Lung microvascular endothelial cell (primary cell): ENCODE data around the gene RIC8A. TPM values are rescaled to one million over a fixed set of nuclear protein-coding genes. Genes with fewer than 3 reads are reported as not detected.
"Not testable (repeated sequence)": the region's sequence is repeated elsewhere in the genome, so short reads cannot be mapped to it uniquely, and the experiment has no call there.

ENCODE experiments used
- DNase-seq, 2 donors: peaks; one replicate each; pipeline versions ENCODE4 v3.0.0 to v3.0.0-alpha.2; 2010; ENCODE audit warnings: low read depth in 2 of 2
- total RNA-seq: library from RNA; depleted of rRNA; stranded (reverse); fragments of >200 nt; gene quantifications from 2 replicates; pipeline ENCODE4 v1.2.1, GENCODE V29; 2014

RIC8A gene
- total RNA-seq, 1 donor from 2014 or later = 160 TPM

- DNase-seq = no peak
These were observed 10.2 kb downstream of the RIC8A start for GRCh38 chr11:217704-218103.

- no peak for DNase-seq
These were observed 11.5 kb downstream of the RIC8A start for GRCh38 chr11:218815-219593.

- DNase-seq = not testable (repeated sequence)
These were observed 13.2 kb downstream of the RIC8A start for GRCh38 chr11:220641-221215.

GRCh38 chr11:221539-221938 lies 14.0 kb downstream of the RIC8A start:
- DNase-seq = no peak

GRCh38 chr11:221998-222789 lies 14.7 kb downstream of the RIC8A start:
- no peak for DNase-seq

GRCh38 chr11:223026-223789 lies 15.7 kb downstream of the RIC8A start:
- DNase-seq = no peak

- no peak for DNase-seq
These were observed 16.4 kb downstream of the RIC8A start for GRCh38 chr11:223884-224283.

- DNase-seq = no peak
These were observed 16.9 kb downstream of the RIC8A start for GRCh38 chr11:224424-224823.

- DNase-seq = peak in 1 of 2 donors; percentile 69
These were observed 18.4 kb downstream of the RIC8A start for GRCh38 chr11:225734-226453.

- DNase-seq = no peak
These were observed 20.4 kb downstream of the RIC8A start for GRCh38 chr11:227824-228379.

GRCh38 chr11:230431-230830 lies 22.9 kb downstream of the RIC8A start:
- no peak for DNase-seq

GRCh38 chr11:232783-233565 lies 25.5 kb downstream of the RIC8A start:
- no peak for DNase-seq

- DNase-seq = no peak
These were observed 27.7 kb downstream of the RIC8A start for GRCh38 chr11:235180-235579.

- peak; percentile 34 for DNase-seq
These were observed 28.1 kb downstream of the RIC8A start for GRCh38 chr11:235609-235996.

GRCh38 chr11:235997-236773 lies 28.7 kb downstream of the RIC8A start, which contains the start of gene SIRT3:
Gene SIRT3, minus strand, starts transcription at chr11:236342. Its CDS starts 14 bp downstream, at chr11:236328.
- peak; percentile 68 to 75 for DNase-seq

- peak; percentile 91 to 93 for DNase-seq
These were observed 29.6 kb downstream of the RIC8A start, which contains the start of gene PSMD13 for GRCh38 chr11:236774-237767. Gene PSMD13, plus strand, starts transcription at chr11:236976. Its CDS starts 74 bp downstream, at chr11:237050.

GRCh38 chr11:238346-238745 lies 30.8 kb downstream of the RIC8A start:
- DNase-seq = not testable (repeated sequence)

GRCh38 chr11:240315-240714 lies 32.8 kb downstream of the RIC8A start:
- DNase-seq = peak in 1 of 2 donors; percentile 11
